SK-N-SH (cell line): ENCODE results near the gene ARHGAP25. TPM values are rescaled to one million over a fixed set of nuclear protein-coding genes. Genes with fewer than 3 reads are reported as not detected.

ENCODE experiments used
- CTCF ChIA-PET: fragments of 300-600, 350-600 bp; formaldehyde crosslinking; extraction: SDS; loops from one replicate; lab custom pipeline; 2021; lab: Yijun Ruan, JAX
- POLR2A ChIA-PET: fragments of 350-600 bp; sonication (Branson Sonifier 250); formaldehyde crosslinking; extraction: SDS; loops from one replicate; lab custom pipeline; 2020; ENCODE audit warnings: antibody characterized with exemption, inconsistent platforms; lab: Yijun Ruan, JAX
- DNase-seq: peaks from one replicate; pipeline ENCODE4 v3.0.0; 2012
- H2AFZ ChIP-seq: fragments of 200-600 bp; sonication (generic); 2 replicates; pipeline ENCODE4 v1.8.1; 2016; ENCODE audit warnings: antibody characterized with exemption, mild to moderate bottlenecking, low read depth
- H3F3A ChIP-seq: fragments of 200-600 bp; sonication (generic); replicated peaks from 2 replicates; pipeline ENCODE3; 2016; ENCODE audit warnings: antibody characterized with exemption, mild to moderate bottlenecking; ENCODE audit not compliant: insufficient read depth
- H3K27ac ChIP-seq, 2 experiments: fragments of 200-500 bp in 1 of 2; fragments of 200-600 bp in 1 of 2; sonication (Bioruptor generic) in 1 of 2; sonication (generic), shearing (Covaris generic) in 1 of 2; 2 replicates each; pipeline versions ENCODE4 v1.5.1 to v1.6.1; 2014 to 2016; ENCODE audit warnings: low read depth in 2 of 2, inconsistent platforms in 1 of 2, low read length in 1 of 2, mild to moderate bottlenecking in 1 of 2, mixed read lengths in 1 of 2
- H3K27me3 ChIP-seq: fragments of 200-600 bp; sonication (generic), shearing (Covaris generic); 2 replicates; pipeline ENCODE4 v1.6.1; 2016; ENCODE audit warnings: mixed run types; ENCODE audit not compliant: insufficient read depth
- H3K36me3 ChIP-seq, 2 experiments: fragments of 200-500 bp in 1 of 2; fragments of 200-600 bp in 1 of 2; sonication (Bioruptor generic) in 1 of 2; sonication (generic) in 1 of 2; replicated peaks in 1 of 2; 2 replicates each; pipeline versions ENCODE3 to v1.5.1; 2014 to 2016; ENCODE audit warnings: low read length in 1 of 2, mild to moderate bottlenecking in 1 of 2; ENCODE audit not compliant: insufficient read depth in 2 of 2, control insufficient read depth in 1 of 2
- H3K4me1 ChIP-seq, 2 experiments: fragments of 200-500 bp in 1 of 2; fragments of 200-600 bp in 1 of 2; sonication (Bioruptor generic) in 1 of 2; sonication (generic), shearing (Covaris generic) in 1 of 2; 2 replicates each; pipeline versions ENCODE4 v1.5.1 to v1.6.1; 2014 to 2016; ENCODE audit warnings: low read depth in 1 of 2, low read length in 1 of 2, mixed run types in 1 of 2; ENCODE audit not compliant: insufficient read depth in 2 of 2, control insufficient read depth in 1 of 2
- H3K4me2 ChIP-seq: fragments of 200-600 bp; sonication (generic), shearing (Covaris generic); 2 replicates; pipeline ENCODE4 v1.6.1; 2017; ENCODE audit warnings: mixed run types
- H3K4me3 ChIP-seq, 2 experiments: fragments of 200-500 bp in 1 of 2; fragments of 200-600 bp in 1 of 2; sonication (Bioruptor generic) in 1 of 2; sonication (generic), shearing (Covaris generic) in 1 of 2; 2 replicates each; pipeline versions ENCODE4 v1.5.1 to v1.8.1; 2014 to 2016; ENCODE audit warnings: low read depth in 2 of 2, inconsistent platforms in 1 of 2, low read length in 1 of 2, mild to moderate bottlenecking in 1 of 2, mixed read lengths in 1 of 2, moderate library complexity in 1 of 2
- H3K79me2 ChIP-seq: fragments of 200-600 bp; sonication (generic); 2 replicates; pipeline ENCODE4 v1.8.1; 2017; ENCODE audit warnings: mild to moderate bottlenecking; ENCODE audit not compliant: insufficient read depth
- H3K9ac ChIP-seq: fragments of 200-600 bp; sonication (generic); 2 replicates; pipeline ENCODE4 v1.6.1; 2017; ENCODE audit warnings: mixed run types
- H3K9me2 ChIP-seq: fragments of 200-600 bp; sonication (generic); 2 replicates; pipeline ENCODE4 v1.6.1; 2017; ENCODE audit warnings: mixed run types
- H3K9me3 ChIP-seq: fragments of 200-600 bp; sonication (generic); 2 replicates; pipeline ENCODE4 v1.6.1; 2017; ENCODE audit warnings: mixed run types, mild to moderate bottlenecking, moderate library complexity
- H4K20me1 ChIP-seq: fragments of 200-600 bp; sonication (generic); 2 replicates; pipeline ENCODE4 v1.6.1; 2017; ENCODE audit warnings: mild to moderate bottlenecking, mixed run types; ENCODE audit not compliant: insufficient read depth
- ELF1 ChIP-seq: IDR thresholded peaks from 2 replicates; pipeline ENCODE4 v1.4.0; 2012
- EP300 ChIP-seq, 2 experiments: IDR thresholded peaks; 2 replicates each; pipeline versions ENCODE4 v1.4.0 to v1.6.1; 2012; ENCODE audit warnings: borderline replicate concordance in 1 of 2, low read depth in 1 of 2, low read length in 1 of 2
- FOSL2 ChIP-seq: IDR thresholded peaks from 2 replicates; pipeline ENCODE4 v1.4.0; 2012; ENCODE audit warnings: low read depth, mild to moderate bottlenecking, moderate library complexity, borderline replicate concordance
- FOXJ3 ChIP-seq: sonication (generic); formaldehyde crosslinking; IDR thresholded peaks from 2 replicates; pipeline ENCODE4 v1.5.1; 2020; ENCODE audit warnings: mild to moderate bottlenecking, missing genetic modification reagents
- FOXM1 ChIP-seq: IDR thresholded peaks from 2 replicates; pipeline ENCODE4 v1.4.0; 2012; ENCODE audit warnings: low read depth, mild to moderate bottlenecking
- JUND ChIP-seq: IDR thresholded peaks from 2 replicates; pipeline ENCODE4 v1.4.0; 2012
- MEF2A ChIP-seq: IDR thresholded peaks from 2 replicates; pipeline ENCODE4 v1.4.0; 2012; ENCODE audit warnings: low read depth, borderline replicate concordance
- MXI1 ChIP-seq: IDR thresholded peaks from 2 replicates; pipeline ENCODE4 v1.6.1; 2012; ENCODE audit warnings: mild to moderate bottlenecking, low read depth, low read length, improper control_type of control experiment
- NFIC ChIP-seq: IDR thresholded peaks from 2 replicates; pipeline ENCODE4 v1.4.0; 2012; ENCODE audit warnings: borderline replicate concordance
- RCOR1 ChIP-seq: fragments of 150-350 bp; IDR thresholded peaks from 2 replicates; pipeline ENCODE4 v1.6.1; 2017; ENCODE audit warnings: antibody characterized with exemption, low read length
- RFX5 ChIP-seq: IDR thresholded peaks from 2 replicates; pipeline ENCODE4 v1.6.1; 2012; ENCODE audit warnings: mild to moderate bottlenecking, improper control_type of control experiment, low read length
- RXRA ChIP-seq: IDR thresholded peaks from 2 replicates; pipeline ENCODE4 v1.4.0; 2012; ENCODE audit warnings: low read depth, mild to moderate bottlenecking, borderline replicate concordance
- SIN3A ChIP-seq: IDR thresholded peaks from 2 replicates; pipeline ENCODE4 v1.6.1; 2012; ENCODE audit warnings: low read depth, mild to moderate bottlenecking, low read length, moderate library complexity, borderline replicate concordance
- TEAD4 ChIP-seq: IDR thresholded peaks from 2 replicates; pipeline ENCODE4 v1.4.0; 2012; ENCODE audit warnings: mild to moderate bottlenecking, borderline replicate concordance; ENCODE audit not compliant: insufficient read depth
- YY1 ChIP-seq: IDR thresholded peaks from 2 replicates; pipeline ENCODE4 v1.4.0; 2012; ENCODE audit warnings: low read depth, mild to moderate bottlenecking
- WGBS: methylation state at CpG from one replicate; pipeline ENCODE4 v1.1.6; 2017; ENCODE audit warnings: low lambda C conversion rate; 5-methylcytosine and 5-hydroxymethylcytosine counted together
- polyA plus RNA-seq, 3 experiments: library from polyadenylated mRNA; depleted of rRNA; stranded (reverse); fragments of >200 nt; gene quantifications; 2 replicates each; pipeline ENCODE4 v1.2.3, GENCODE V29; 2012
- TF ChIP-seq, protein P1 (sequence below): fragments of 150-350 bp; IDR thresholded peaks from 2 replicates; pipeline ENCODE4 v1.6.1; 2017; ENCODE audit warnings: antibody characterized with exemption, low read length, low read depth, borderline replicate concordance
- TF ChIP-seq, protein P2 (sequence below): IDR thresholded peaks from 2 replicates; pipeline ENCODE4 v1.4.0; 2012; ENCODE audit warnings: low read depth, borderline replicate concordance
- TF ChIP-seq, protein P3 (sequence below): fragments of 150-350 bp; IDR thresholded peaks from 2 replicates; pipeline ENCODE4 v1.6.1; 2016; ENCODE audit warnings: mild to moderate bottlenecking, low read depth, low read length
- TF ChIP-seq, protein P4 (sequence below): IDR thresholded peaks from 2 replicates; pipeline ENCODE4 v1.6.1; 2012; ENCODE audit warnings: mild to moderate bottlenecking, low read depth, low read length, moderate library complexity

ARHGAP25 gene
- polyA plus RNA-seq, 1 of the 3 experiments (the other 2 are of a cell fraction): not detected

DNA sequence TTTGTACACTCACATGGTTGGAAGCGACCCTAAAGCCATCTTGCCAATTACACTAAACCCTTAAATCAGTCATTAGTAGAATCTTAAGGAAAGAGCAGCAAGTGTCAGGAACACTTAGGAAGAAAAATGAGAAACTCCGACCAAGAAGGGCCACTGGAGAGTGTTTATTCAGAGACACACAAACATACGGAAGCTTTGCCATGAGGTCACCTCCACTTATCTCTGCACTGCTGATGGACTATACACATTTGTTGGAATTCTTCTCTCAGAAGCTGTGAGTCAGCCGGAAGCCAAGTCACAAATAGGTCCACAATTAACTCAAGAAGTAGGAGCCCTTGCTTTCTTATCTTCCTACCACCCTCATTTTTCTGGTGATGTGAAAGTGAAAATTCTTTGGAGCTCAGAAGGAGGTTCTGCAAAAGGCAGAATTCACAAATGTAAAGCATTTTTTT lies 115.0 kb downstream of the ARHGAP25 start (continued):
- no peak for TF ChIP-seq JUND
- no peak for TF ChIP-seq ELF1
- TF ChIP-seq, protein P1, sequence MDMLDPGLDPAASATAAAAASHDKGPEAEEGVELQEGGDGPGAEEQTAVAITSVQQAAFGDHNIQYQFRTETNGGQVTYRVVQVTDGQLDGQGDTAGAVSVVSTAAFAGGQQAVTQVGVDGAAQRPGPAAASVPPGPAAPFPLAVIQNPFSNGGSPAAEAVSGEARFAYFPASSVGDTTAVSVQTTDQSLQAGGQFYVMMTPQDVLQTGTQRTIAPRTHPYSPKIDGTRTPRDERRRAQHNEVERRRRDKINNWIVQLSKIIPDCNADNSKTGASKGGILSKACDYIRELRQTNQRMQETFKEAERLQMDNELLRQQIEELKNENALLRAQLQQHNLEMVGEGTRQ: no peak

GRCh38 chr2:68850524-68850923 lies 115.9 kb downstream of the ARHGAP25 start:
- H3K27ac ChIP-seq: no peak overlapping the region
- no peaks in the 10 kb centered on the region; a peak in 1 of 4 replicates for H3K4me1 ChIP-seq
- ChIA-PET CTCF (interaction anchor here (1.0 kb wide), 1 partner anchor 99 kb away, joined by 3 read pairs; no protein-coding TSS in a partner anchor), POLR2A (no interaction called here)
- H3F3A ChIP-seq: no peaks in the 10 kb centered on the region
- H3K4me2 ChIP-seq: no peak overlapping the region
- no peaks in the 10 kb centered on the region for H4K20me1 ChIP-seq
- DNase-seq: no peak
- no peak overlapping the region for H2AFZ ChIP-seq
- TF ChIP-seq MXI1: no peak
- TF ChIP-seq FOXJ3: no peak
- no peak for TF ChIP-seq MEF2A
- no peak for TF ChIP-seq RXRA
- TF ChIP-seq, protein P2, sequence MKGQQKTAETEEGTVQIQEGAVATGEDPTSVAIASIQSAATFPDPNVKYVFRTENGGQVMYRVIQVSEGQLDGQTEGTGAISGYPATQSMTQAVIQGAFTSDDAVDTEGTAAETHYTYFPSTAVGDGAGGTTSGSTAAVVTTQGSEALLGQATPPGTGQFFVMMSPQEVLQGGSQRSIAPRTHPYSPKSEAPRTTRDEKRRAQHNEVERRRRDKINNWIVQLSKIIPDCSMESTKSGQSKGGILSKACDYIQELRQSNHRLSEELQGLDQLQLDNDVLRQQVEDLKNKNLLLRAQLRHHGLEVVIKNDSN: no peak
- no peak for TF ChIP-seq NFIC
- TF ChIP-seq FOSL2: no peak
- TF ChIP-seq ELF1: no peak
- TF ChIP-seq, protein P3, sequence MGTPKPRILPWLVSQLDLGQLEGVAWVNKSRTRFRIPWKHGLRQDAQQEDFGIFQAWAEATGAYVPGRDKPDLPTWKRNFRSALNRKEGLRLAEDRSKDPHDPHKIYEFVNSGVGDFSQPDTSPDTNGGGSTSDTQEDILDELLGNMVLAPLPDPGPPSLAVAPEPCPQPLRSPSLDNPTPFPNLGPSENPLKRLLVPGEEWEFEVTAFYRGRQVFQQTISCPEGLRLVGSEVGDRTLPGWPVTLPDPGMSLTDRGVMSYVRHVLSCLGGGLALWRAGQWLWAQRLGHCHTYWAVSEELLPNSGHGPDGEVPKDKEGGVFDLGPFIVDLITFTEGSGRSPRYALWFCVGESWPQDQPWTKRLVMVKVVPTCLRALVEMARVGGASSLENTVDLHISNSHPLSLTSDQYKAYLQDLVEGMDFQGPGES: no peak
- TF ChIP-seq YY1: no peak
- TF ChIP-seq EP300 (IDR thresholded peaks at IDR 0.05; ENCODE audit: borderline replicate concordance in 1 of 2, low read depth in 1 of 2, low read length in 1 of 2): no peak
- no peak for TF ChIP-seq SIN3A
- no peak for TF ChIP-seq RFX5
- no peak for TF ChIP-seq RCOR1
- no peak for TF ChIP-seq FOXM1
- TF ChIP-seq, protein P4, sequence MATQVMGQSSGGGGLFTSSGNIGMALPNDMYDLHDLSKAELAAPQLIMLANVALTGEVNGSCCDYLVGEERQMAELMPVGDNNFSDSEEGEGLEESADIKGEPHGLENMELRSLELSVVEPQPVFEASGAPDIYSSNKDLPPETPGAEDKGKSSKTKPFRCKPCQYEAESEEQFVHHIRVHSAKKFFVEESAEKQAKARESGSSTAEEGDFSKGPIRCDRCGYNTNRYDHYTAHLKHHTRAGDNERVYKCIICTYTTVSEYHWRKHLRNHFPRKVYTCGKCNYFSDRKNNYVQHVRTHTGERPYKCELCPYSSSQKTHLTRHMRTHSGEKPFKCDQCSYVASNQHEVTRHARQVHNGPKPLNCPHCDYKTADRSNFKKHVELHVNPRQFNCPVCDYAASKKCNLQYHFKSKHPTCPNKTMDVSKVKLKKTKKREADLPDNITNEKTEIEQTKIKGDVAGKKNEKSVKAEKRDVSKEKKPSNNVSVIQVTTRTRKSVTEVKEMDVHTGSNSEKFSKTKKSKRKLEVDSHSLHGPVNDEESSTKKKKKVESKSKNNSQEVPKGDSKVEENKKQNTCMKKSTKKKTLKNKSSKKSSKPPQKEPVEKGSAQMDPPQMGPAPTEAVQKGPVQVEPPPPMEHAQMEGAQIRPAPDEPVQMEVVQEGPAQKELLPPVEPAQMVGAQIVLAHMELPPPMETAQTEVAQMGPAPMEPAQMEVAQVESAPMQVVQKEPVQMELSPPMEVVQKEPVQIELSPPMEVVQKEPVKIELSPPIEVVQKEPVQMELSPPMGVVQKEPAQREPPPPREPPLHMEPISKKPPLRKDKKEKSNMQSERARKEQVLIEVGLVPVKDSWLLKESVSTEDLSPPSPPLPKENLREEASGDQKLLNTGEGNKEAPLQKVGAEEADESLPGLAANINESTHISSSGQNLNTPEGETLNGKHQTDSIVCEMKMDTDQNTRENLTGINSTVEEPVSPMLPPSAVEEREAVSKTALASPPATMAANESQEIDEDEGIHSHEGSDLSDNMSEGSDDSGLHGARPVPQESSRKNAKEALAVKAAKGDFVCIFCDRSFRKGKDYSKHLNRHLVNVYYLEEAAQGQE: no peak
- no peak for TF ChIP-seq JUND
- no peak for TF ChIP-seq TEAD4
- no peak overlapping the region for H3K4me3 ChIP-seq
- H3K27me3 ChIP-seq: peaks cover 16% of the 10 kb centered on the region; the same call in 1 of the 2 replicates
- no peaks in the 10 kb centered on the region for H3K9me3 ChIP-seq
- H3K36me3 ChIP-seq: no peaks in the 10 kb centered on the region
- no peaks in the 10 kb centered on the region for H3K79me2 ChIP-seq
- no peak overlapping the region for H3K9ac ChIP-seq
- WGBS: 86% methylated on average over 3 of the region's 3 CpGs
- H3K9me2 ChIP-seq: no peaks in the 10 kb centered on the region
